GM12891 (cell line): Measurements from ENCODE around the gene RPS6KA1.

Experiments
- DNase-seq: peaks from one replicate; pipeline ENCODE4 v3.0.0; 2011; ENCODE audit warnings: low spot score; ENCODE audit not compliant: insufficient read length
- FAIRE-seq: peaks from 2 replicates; lab custom pipeline; 2011; peaks lifted over from hg19 to GRCh38; lab: Jason Lieb, UNC
- PAX5 ChIP-seq: IDR thresholded peaks from 2 replicates; pipeline ENCODE4 v1.6.1; 2011; ENCODE audit warnings: low read length, moderate library complexity, mild to moderate bottlenecking; ENCODE audit not compliant: insufficient read depth, severe bottlenecking
- POLR2A ChIP-seq: IDR thresholded peaks from 2 replicates; pipeline ENCODE4 v1.6.1; 2011; ENCODE audit warnings: low read depth, low read length, control low read depth
- POLR2AphosphoS5 ChIP-seq: IDR thresholded peaks from 2 replicates; pipeline ENCODE4 v1.6.1; 2011; ENCODE audit warnings: low read depth, low read length, control low read depth
- POU2F2 ChIP-seq: IDR thresholded peaks from 2 replicates; pipeline ENCODE4 v1.6.1; 2011; ENCODE audit warnings: low read depth, mild to moderate bottlenecking, control low read depth, low read length, moderate library complexity
- SPI1 ChIP-seq: IDR thresholded peaks from 2 replicates; pipeline ENCODE4 v1.6.1; 2011; ENCODE audit warnings: low read depth, low read length, control low read depth
- TAF1 ChIP-seq: IDR thresholded peaks from 2 replicates; pipeline ENCODE4 v1.6.1; 2011; ENCODE audit warnings: low read depth, low read length, control low read depth

Gene RPS6KA1

GRCh38 chr1:26530895-26531598, 1.5 kb downstream of the RPS6KA1 start:
- TF ChIP-seq SPI1: no peak
- DNase-seq (no peak), FAIRE-seq (no peak)

DNA sequence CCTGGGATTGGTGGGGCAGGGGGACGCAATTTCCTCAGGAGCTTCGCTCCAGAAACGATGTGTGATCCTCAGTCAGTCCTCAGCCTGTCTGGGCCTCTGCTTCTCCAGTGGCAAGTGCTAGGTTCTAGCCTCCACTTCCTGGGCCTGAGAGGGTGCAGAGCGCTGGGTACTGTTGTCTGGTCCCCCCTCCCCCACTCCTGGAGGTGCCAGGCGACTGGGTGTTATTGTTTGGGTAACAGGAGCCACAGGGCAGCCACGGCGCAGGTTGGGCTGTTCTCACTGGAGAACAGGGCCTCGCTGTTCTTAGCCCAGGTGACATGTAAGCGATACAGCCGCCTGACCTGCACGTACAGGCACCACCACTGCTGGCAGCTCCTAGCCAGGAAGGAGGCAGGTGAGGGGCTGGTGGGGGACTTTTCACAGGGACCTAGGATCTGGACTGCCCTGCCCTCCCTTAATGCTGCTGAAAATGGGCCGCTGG, 2.1 kb downstream of the RPS6KA1 start:
- DNase-seq: no peak
- no peak for TF ChIP-seq POU2F2
- TF ChIP-seq PAX5: no peak
- TF ChIP-seq TAF1: no peak
- no peak for TF ChIP-seq POLR2AphosphoS5
- TF ChIP-seq SPI1: no peak
- no peak for TF ChIP-seq POLR2A
- FAIRE-seq: no peak

GRCh38 chr1:26533951-26534509, 4.5 kb downstream of the RPS6KA1 start:
- FAIRE-seq: peak; percentile 20
- TF ChIP-seq POU2F2 (no peak), PAX5 (no peak), POLR2A (no peak), TAF1 (no peak), POLR2AphosphoS5 (no peak), SPI1 (no peak)
- DNase-seq: no peak

GRCh38 chr1:26535201-26535600, 5.6 kb downstream of the RPS6KA1 start:
- TF ChIP-seq POLR2A (no peak), SPI1 (no peak), PAX5 (no peak), TAF1 (no peak), POLR2AphosphoS5 (no peak), POU2F2 (no peak)
- FAIRE-seq (no peak), DNase-seq (no peak)

DNA sequence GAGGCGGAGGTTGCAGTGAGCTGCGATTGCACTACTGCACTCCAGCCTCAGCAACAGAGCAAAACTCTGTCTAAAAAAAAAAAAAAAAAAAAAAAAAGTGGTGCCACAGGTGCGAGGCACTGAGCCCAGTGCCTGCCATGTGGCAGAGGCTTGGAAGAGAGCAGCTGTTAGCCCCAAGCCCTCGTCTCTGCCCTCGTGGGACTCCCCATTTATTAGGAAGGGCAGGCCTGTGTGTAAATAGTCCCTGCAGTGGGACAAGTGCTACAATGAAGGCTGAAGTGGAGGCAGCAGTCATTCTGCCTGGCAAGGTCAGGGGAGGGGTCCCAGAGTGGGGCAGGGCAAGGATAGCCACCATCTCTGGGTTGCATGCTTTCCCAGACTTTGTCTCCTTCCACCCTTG, 6.5 kb downstream of the RPS6KA1 start:
- no peak for TF ChIP-seq POLR2AphosphoS5
- TF ChIP-seq POU2F2: no peak
- TF ChIP-seq PAX5: no peak
- no peak for TF ChIP-seq POLR2A
- no peak for TF ChIP-seq SPI1
- no peak for FAIRE-seq
- no peak for DNase-seq

- no peak for TF ChIP-seq SPI1
- no peak for TF ChIP-seq TAF1
- no peak for TF ChIP-seq POLR2AphosphoS5
- no peak for TF ChIP-seq PAX5
- no peak for TF ChIP-seq POU2F2
- no peak for TF ChIP-seq POLR2A
- FAIRE-seq (no peak), DNase-seq (no peak)
These were observed 7.0 kb downstream of the RPS6KA1 start for GRCh38 chr1:26536521-26536920.

DNA sequence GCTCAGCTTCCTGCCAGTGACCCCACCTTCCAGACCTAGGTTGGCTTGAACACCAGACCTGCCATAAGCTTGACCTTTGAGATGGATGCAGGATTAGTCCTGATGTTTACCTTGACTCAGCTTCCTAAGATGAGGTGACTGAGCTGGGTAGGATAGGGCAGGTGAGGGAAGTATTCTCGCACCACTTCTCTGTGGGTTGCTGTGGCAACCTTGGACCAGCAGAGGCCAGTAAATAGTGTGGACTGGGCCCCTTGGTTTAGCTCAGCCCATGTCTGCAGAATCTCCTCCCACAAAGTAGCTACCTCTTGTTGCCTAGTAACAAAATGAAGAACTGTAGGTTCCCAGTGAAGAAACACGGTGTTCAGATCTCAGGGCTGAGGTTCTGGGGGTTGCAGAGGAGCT, 8.4 kb downstream of the RPS6KA1 start:
- FAIRE-seq (peak; percentile 60), DNase-seq (no peak)
- TF ChIP-seq POU2F2 (no peak), PAX5 (no peak), TAF1 (no peak), POLR2AphosphoS5 (no peak), SPI1 (0 out of 2 replicates have a peak, but pooled peaks have one; percentile 7)

DNA sequence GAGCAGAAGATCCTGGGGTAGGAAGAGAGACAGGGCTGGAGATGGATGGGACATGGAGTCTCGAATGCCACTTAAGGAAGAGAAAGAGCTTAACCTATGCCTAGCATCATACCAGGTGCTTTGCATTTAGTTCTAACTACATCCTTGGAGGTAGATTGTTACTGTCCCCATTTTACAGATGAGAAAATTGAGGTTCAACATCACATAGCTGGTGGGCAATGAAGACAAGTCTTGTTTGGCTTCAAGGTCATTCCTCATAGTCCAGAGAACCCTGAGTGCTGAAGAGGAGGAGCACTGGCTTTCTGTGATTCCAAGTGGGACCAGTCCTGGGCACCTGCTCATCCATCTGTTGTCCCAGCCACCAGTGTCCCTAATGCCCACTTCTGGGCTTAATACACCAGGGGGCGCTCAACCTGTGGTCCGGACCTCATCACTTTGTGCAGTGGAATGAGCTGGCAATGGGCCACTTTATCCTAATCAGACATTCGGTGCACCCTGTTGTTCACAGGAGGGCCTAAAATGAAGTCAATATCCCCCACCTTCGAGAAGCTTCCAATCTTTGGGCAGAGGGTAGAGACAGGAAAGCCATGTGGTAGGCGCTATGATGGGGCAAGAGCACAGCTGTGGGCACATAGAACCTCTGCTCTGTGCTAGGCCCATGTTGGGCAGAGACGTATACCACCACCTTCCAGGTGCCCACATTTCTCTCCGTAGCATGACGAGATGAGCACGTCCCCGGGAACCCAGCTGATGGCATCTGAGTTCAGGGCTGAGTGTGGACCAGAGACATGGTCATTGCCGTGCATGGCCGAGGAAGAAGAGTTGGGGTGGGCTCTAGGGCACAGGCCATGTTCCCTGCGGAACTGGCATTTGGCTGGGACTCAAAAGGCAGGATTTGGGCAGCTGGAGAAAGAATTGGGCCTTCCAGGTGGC, 9.2 kb downstream of the RPS6KA1 start:
- FAIRE-seq (peak; percentile 52), DNase-seq (no peak)
- TF ChIP-seq TAF1 (no peak), POU2F2 (no peak), PAX5 (no peak), POLR2AphosphoS5 (no peak), SPI1 (no peak), POLR2A (no peak)

DNA sequence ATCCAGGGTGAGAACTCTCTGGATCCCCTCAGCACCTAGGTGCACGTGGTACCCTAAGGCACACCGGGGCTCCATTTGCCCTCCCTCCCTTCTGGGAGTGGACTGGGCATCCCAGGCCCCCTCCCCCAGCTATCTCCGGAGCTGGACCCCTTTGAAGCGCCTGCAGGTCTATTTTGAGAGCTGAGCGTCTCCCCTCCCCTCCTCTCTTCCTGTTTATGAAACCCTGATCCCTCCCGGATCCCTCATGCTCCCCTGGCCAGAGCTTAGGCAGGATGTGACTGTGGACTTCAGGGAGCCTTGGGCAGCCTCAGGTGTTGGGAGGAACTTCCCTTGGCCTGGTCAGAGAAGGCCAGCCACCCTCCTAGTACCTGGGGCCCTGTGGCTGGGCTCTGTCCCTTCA, 10.2 kb downstream of the RPS6KA1 start:
- TF ChIP-seq TAF1: no peak
- no peak for TF ChIP-seq POLR2A
- no peak for TF ChIP-seq PAX5
- no peak for TF ChIP-seq POU2F2
- TF ChIP-seq POLR2AphosphoS5: no peak
- no peak for TF ChIP-seq SPI1
- DNase-seq: no peak
- FAIRE-seq: peak; percentile 9

- FAIRE-seq (peak; percentile 85), DNase-seq (no peak)
- TF ChIP-seq TAF1 (no peak), PAX5 (no peak), POLR2AphosphoS5 (no peak), POLR2A (no peak), POU2F2 (no peak), SPI1 (no peak)
These were observed 10.8 kb downstream of the RPS6KA1 start for GRCh38 chr1:26540351-26540750.
